ENCODE measurements around the gene CDKN1C. TPM values are rescaled to one million over a fixed set of nuclear protein-coding genes. Genes with fewer than 3 reads are reported as not detected.

Gene CDKN1C
- total and polyA plus RNA-seq, 4 donors: 37.3 to 107 (median 58.6) TPM

GRCh38 chr11:2916114-2916891 lies 30.7 kb upstream of the CDKN1C start:
- Histone ChIP-seq H3K36me3 (ENCODE audit: control insufficient read depth, insufficient read depth, low read length) (no peaks in the 10 kb centered on the region), H3K4me3 (ENCODE audit: low read depth, low read length) (no peak overlapping the region), H3K27ac (ENCODE audit: low read depth, low read length) (no peak overlapping the region), H3K27me3 (ENCODE audit: control insufficient read depth, insufficient read depth, low read length) (no peaks in the 10 kb centered on the region), H3K4me1 (ENCODE audit: control insufficient read depth, insufficient read depth, low read length) (no peaks in the 10 kb centered on the region), H3K9me3 (ENCODE audit: control insufficient read depth, insufficient read depth, low read length) (no peaks in the 10 kb centered on the region)
- WGBS (ENCODE audit: insufficient coverage): 89% methylated on average over 14 of the region's 20 CpGs
- no peak for DNase-seq (ENCODE audit: low read depth in 4 of 6, low spot score in 6 of 6)

- peaks cover 4% of the 10 kb centered on the region for H3K27me3 ChIP-seq (ENCODE audit: control insufficient read depth, insufficient read depth, low read length)
Measured at GRCh38 chr11:2915473-2915872, 29.9 kb upstream of the CDKN1C start.

GRCh38 chr11:2914455-2915195 lies 29.1 kb upstream of the CDKN1C start:
- Histone ChIP-seq H3K9me3 (ENCODE audit: control insufficient read depth, insufficient read depth, low read length) (no peaks in the 10 kb centered on the region), H3K27me3 (ENCODE audit: control insufficient read depth, insufficient read depth, low read length) (peaks cover 12% of the 10 kb centered on the region), H3K36me3 (ENCODE audit: control insufficient read depth, insufficient read depth, low read length) (no peaks in the 10 kb centered on the region), H3K4me1 (ENCODE audit: control insufficient read depth, insufficient read depth, low read length) (peaks cover 4% of the 10 kb centered on the region), H3K27ac (ENCODE audit: low read depth, low read length) (no peak overlapping the region), H3K4me3 (ENCODE audit: low read depth, low read length) (no peak overlapping the region)
- DNase-seq (ENCODE audit: low read depth in 4 of 6, low spot score in 6 of 6): no peak
- 77% methylated on average over 18 of the region's 18 CpGs for WGBS (ENCODE audit: insufficient coverage)

More at GRCh38 chr11:2915473-2915872, 29.9 kb upstream of the CDKN1C start:
- Histone ChIP-seq H3K4me3 (ENCODE audit: low read depth, low read length) (no peak overlapping the region), H3K4me1 (ENCODE audit: control insufficient read depth, insufficient read depth, low read length) (no peaks in the 10 kb centered on the region), H3K36me3 (ENCODE audit: control insufficient read depth, insufficient read depth, low read length) (no peaks in the 10 kb centered on the region), H3K27ac (ENCODE audit: low read depth, low read length) (no peak overlapping the region), H3K9me3 (ENCODE audit: control insufficient read depth, insufficient read depth, low read length) (no peaks in the 10 kb centered on the region)
- WGBS (ENCODE audit: insufficient coverage): 94% methylated on average over 9 of the region's 11 CpGs
- DNase-seq (ENCODE audit: low read depth in 4 of 6, low spot score in 6 of 6): no peak

GRCh38 chr11:2913776-2914175 lies 28.2 kb upstream of the CDKN1C start:
- Histone ChIP-seq H3K27me3 (ENCODE audit: control insufficient read depth, insufficient read depth, low read length) (peaks cover 19% of the 10 kb centered on the region), H3K4me3 (ENCODE audit: low read depth, low read length) (no peak overlapping the region), H3K27ac (ENCODE audit: low read depth, low read length) (no peak overlapping the region), H3K9me3 (ENCODE audit: control insufficient read depth, insufficient read depth, low read length) (no peaks in the 10 kb centered on the region), H3K36me3 (ENCODE audit: control insufficient read depth, insufficient read depth, low read length) (no peaks in the 10 kb centered on the region), H3K4me1 (ENCODE audit: control insufficient read depth, insufficient read depth, low read length) (peaks cover 7% of the 10 kb centered on the region)
- WGBS (ENCODE audit: insufficient coverage): 79% methylated on average over 8 of the region's 9 CpGs
- no peak for DNase-seq (ENCODE audit: low read depth in 4 of 6, low spot score in 6 of 6)

- no peak for DNase-seq (ENCODE audit: low read depth in 4 of 6, low spot score in 6 of 6)
- no peaks in the 10 kb centered on the region for H3K9me3 ChIP-seq (ENCODE audit: control insufficient read depth, insufficient read depth, low read length)
- no peak overlapping the region for H3K4me3 ChIP-seq (ENCODE audit: low read depth, low read length)
- peaks cover 26% of the 10 kb centered on the region for H3K27me3 ChIP-seq (ENCODE audit: control insufficient read depth, insufficient read depth, low read length)
- 88% methylated on average over 13 of the region's 13 CpGs for WGBS (ENCODE audit: insufficient coverage)
- H3K36me3 ChIP-seq (ENCODE audit: control insufficient read depth, insufficient read depth, low read length): no peaks in the 10 kb centered on the region
- no peak overlapping the region for H3K27ac ChIP-seq (ENCODE audit: low read depth, low read length)
- peaks cover 7% of the 10 kb centered on the region for H3K4me1 ChIP-seq (ENCODE audit: control insufficient read depth, insufficient read depth, low read length)
Measured at GRCh38 chr11:2913019-2913431, 27.4 kb upstream of the CDKN1C start.

GRCh38 chr11:2912498-2912897 lies 26.9 kb upstream of the CDKN1C start:
- Histone ChIP-seq H3K4me3 (ENCODE audit: low read depth, low read length) (no peak overlapping the region), H3K4me1 (ENCODE audit: control insufficient read depth, insufficient read depth, low read length) (peaks cover 7% of the 10 kb centered on the region), H3K27ac (ENCODE audit: low read depth, low read length) (no peak overlapping the region), H3K9me3 (ENCODE audit: control insufficient read depth, insufficient read depth, low read length) (no peaks in the 10 kb centered on the region), H3K27me3 (ENCODE audit: control insufficient read depth, insufficient read depth, low read length) (peaks cover 32% of the 10 kb centered on the region), H3K36me3 (ENCODE audit: control insufficient read depth, insufficient read depth, low read length) (no peaks in the 10 kb centered on the region)
- 83% methylated on average over 5 of the region's 5 CpGs for WGBS (ENCODE audit: insufficient coverage)
- DNase-seq (ENCODE audit: low read depth in 4 of 6, low spot score in 6 of 6): no peak

- no peaks in the 10 kb centered on the region for H3K9me3 ChIP-seq (ENCODE audit: control insufficient read depth, insufficient read depth, low read length)
- H3K27me3 ChIP-seq (ENCODE audit: control insufficient read depth, insufficient read depth, low read length): peaks cover 33% of the 10 kb centered on the region
- no peak overlapping the region for H3K4me3 ChIP-seq (ENCODE audit: low read depth, low read length)
- H3K4me1 ChIP-seq (ENCODE audit: control insufficient read depth, insufficient read depth, low read length): peaks cover 7% of the 10 kb centered on the region
- H3K27ac ChIP-seq (ENCODE audit: low read depth, low read length): no peak overlapping the region
- DNase-seq (ENCODE audit: low read depth in 4 of 6, low spot score in 6 of 6): no peak
- H3K36me3 ChIP-seq (ENCODE audit: control insufficient read depth, insufficient read depth, low read length): no peaks in the 10 kb centered on the region
- 80% methylated on average over 11 of the region's 12 CpGs for WGBS (ENCODE audit: insufficient coverage)
Measured at GRCh38 chr11:2911785-2912391, 26.3 kb upstream of the CDKN1C start.

- Histone ChIP-seq H3K27me3 (ENCODE audit: control insufficient read depth, insufficient read depth, low read length) (peaks cover 33% of the 10 kb centered on the region), H3K4me1 (ENCODE audit: control insufficient read depth, insufficient read depth, low read length) (peaks cover 7% of the 10 kb centered on the region), H3K36me3 (ENCODE audit: control insufficient read depth, insufficient read depth, low read length) (no peaks in the 10 kb centered on the region), H3K9me3 (ENCODE audit: control insufficient read depth, insufficient read depth, low read length) (no peaks in the 10 kb centered on the region), H3K27ac (ENCODE audit: low read depth, low read length) (no peak overlapping the region), H3K4me3 (ENCODE audit: low read depth, low read length) (no peak overlapping the region)
- no peak for DNase-seq (ENCODE audit: low read depth in 4 of 6, low spot score in 6 of 6)
- 85% methylated on average over 18 of the region's 18 CpGs for WGBS (ENCODE audit: insufficient coverage)
Measured at GRCh38 chr11:2911088-2911784, 25.7 kb upstream of the CDKN1C start.

- 87% methylated on average over 13 of the region's 13 CpGs for WGBS (ENCODE audit: insufficient coverage)
- Histone ChIP-seq H3K4me3 (ENCODE audit: low read depth, low read length) (no peak overlapping the region), H3K36me3 (ENCODE audit: control insufficient read depth, insufficient read depth, low read length) (no peaks in the 10 kb centered on the region), H3K9me3 (ENCODE audit: control insufficient read depth, insufficient read depth, low read length) (no peaks in the 10 kb centered on the region), H3K27me3 (ENCODE audit: control insufficient read depth, insufficient read depth, low read length) (peaks cover 33% of the 10 kb centered on the region), H3K4me1 (ENCODE audit: control insufficient read depth, insufficient read depth, low read length) (peaks cover 7% of the 10 kb centered on the region), H3K27ac (ENCODE audit: low read depth, low read length) (no peak overlapping the region)
- DNase-seq (ENCODE audit: low read depth in 4 of 6, low spot score in 6 of 6): no peak
Measured at GRCh38 chr11:2910401-2910955, 24.9 kb upstream of the CDKN1C start.

Measured in spinal cord (tissue), 10 donors.